ENCODE measurements around the gene KCTD3. TPM values are rescaled to one million over a fixed set of nuclear protein-coding genes. Genes with fewer than 3 reads are reported as not detected.

The KCTD3 gene
- total RNA-seq, 1 donor = 48.9 TPM

DNA sequence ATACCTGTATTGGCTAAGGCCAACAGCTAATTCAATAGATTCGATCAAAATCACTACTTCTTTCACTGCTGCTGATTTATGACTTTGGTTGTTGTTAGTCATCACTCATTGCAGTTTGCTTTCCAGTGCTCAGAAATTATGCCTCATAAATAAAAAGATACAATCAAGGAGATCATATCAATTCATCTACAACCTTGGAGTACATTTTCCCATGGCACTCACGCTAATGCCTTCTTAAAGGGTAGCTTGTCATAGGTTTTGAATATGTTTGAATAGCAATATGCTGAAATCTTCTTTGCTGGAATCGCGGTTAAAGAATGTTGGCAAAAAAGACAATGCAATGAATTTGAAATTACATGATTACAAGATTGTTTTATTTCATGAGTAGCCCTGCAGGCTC is 89.9 kb downstream of the KCTD3 start:
- no peak overlapping the region for H2AFZ ChIP-seq (ENCODE audit: low read length)
- DNase-seq (ENCODE audit: insufficient read length, low spot score, missing footprints) = no peak
- H3K4me1 ChIP-seq (ENCODE audit: insufficient read depth, low read length) = no peaks in the 10 kb centered on the region
- H3K9me3 ChIP-seq (ENCODE audit: low read depth, low read length) = no peaks in the 10 kb centered on the region
- no peaks in the 10 kb centered on the region for H3K79me2 ChIP-seq (ENCODE audit: insufficient read depth, low read length)
- H3K27ac ChIP-seq (ENCODE audit: low read depth, low read length) = no peak overlapping the region
- H3K4me3 ChIP-seq (ENCODE audit: insufficient read depth, low read length) = no peak overlapping the region
- TF ChIP-seq, protein P1, sequence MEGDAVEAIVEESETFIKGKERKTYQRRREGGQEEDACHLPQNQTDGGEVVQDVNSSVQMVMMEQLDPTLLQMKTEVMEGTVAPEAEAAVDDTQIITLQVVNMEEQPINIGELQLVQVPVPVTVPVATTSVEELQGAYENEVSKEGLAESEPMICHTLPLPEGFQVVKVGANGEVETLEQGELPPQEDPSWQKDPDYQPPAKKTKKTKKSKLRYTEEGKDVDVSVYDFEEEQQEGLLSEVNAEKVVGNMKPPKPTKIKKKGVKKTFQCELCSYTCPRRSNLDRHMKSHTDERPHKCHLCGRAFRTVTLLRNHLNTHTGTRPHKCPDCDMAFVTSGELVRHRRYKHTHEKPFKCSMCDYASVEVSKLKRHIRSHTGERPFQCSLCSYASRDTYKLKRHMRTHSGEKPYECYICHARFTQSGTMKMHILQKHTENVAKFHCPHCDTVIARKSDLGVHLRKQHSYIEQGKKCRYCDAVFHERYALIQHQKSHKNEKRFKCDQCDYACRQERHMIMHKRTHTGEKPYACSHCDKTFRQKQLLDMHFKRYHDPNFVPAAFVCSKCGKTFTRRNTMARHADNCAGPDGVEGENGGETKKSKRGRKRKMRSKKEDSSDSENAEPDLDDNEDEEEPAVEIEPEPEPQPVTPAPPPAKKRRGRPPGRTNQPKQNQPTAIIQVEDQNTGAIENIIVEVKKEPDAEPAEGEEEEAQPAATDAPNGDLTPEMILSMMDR (IDR thresholded peaks at IDR 0.05; ENCODE audit: extremely low read depth, low read depth, low read length) = no peak
- H3K4me2 ChIP-seq (ENCODE audit: insufficient read depth, low read length) = no peak overlapping the region
- H4K20me1 ChIP-seq (ENCODE audit: insufficient read depth, low read length) = no peaks in the 10 kb centered on the region
- H3K27me3 ChIP-seq (ENCODE audit: insufficient read depth, low read length) = no peaks in the 10 kb centered on the region
- no peaks in the 10 kb centered on the region for H3K36me3 ChIP-seq (ENCODE audit: insufficient read depth, low read length)

DNA sequence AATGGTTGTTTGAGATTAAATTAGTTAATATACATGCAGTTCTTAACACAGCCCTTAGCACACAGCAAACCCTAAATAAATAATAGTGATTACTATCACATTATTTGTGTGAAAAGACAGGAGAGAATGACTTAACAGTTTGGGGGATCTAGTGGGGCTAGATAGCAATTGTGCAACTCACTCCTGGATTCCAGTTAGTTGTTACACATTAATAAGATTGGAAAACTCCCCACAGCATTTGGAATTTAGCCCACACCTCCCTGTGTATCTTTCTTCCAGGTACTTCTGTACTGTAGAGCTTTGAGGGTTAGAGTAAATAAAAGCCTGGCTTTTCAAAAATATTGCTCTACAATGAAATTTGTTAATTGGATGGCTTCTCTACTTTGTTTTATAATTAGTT is 93.2 kb downstream of the KCTD3 start:
- Histone ChIP-seq H3K27ac (ENCODE audit: low read depth, low read length) (no peak overlapping the region), H3K36me3 (ENCODE audit: insufficient read depth, low read length) (no peaks in the 10 kb centered on the region), H3K4me2 (ENCODE audit: insufficient read depth, low read length) (no peak overlapping the region), H4K20me1 (ENCODE audit: insufficient read depth, low read length) (no peaks in the 10 kb centered on the region), H3K4me3 (ENCODE audit: insufficient read depth, low read length) (no peak overlapping the region), H3K27me3 (ENCODE audit: insufficient read depth, low read length) (no peaks in the 10 kb centered on the region), H3K4me1 (ENCODE audit: insufficient read depth, low read length) (peaks cover 4% of the 10 kb centered on the region), H3K79me2 (ENCODE audit: insufficient read depth, low read length) (no peaks in the 10 kb centered on the region), H3K9me3 (ENCODE audit: low read depth, low read length) (no peaks in the 10 kb centered on the region), H2AFZ (ENCODE audit: low read length) (no peak overlapping the region)
- no peak for DNase-seq (ENCODE audit: insufficient read length, low spot score, missing footprints)
- TF ChIP-seq, protein P1 (IDR thresholded peaks at IDR 0.05; ENCODE audit: extremely low read depth, low read depth, low read length) = no peak

DNA sequence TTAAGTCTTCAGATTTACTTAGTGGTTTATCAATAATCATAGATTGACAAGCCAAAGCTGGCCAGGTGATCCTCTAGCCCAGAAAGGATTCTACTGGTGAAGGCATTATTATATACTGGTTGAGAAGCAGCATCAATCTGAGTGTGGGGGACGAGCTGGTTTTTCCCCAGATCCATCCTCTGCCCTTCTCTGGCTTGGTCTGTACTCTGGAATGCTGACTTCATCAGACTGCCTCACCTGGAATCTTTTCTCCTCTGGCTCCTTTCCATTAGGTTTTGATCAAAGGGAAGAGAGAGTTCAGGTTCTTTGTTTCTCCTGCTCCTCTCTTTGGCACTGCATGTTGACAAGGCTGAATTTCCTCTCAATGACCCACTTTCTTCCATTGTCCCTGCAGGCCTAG is 93.9 kb downstream of the KCTD3 start:
- no peak for DNase-seq (ENCODE audit: insufficient read length, low spot score, missing footprints)
- H3K4me1 ChIP-seq (ENCODE audit: insufficient read depth, low read length) = peaks cover 11% of the 10 kb centered on the region
- H3K27ac ChIP-seq (ENCODE audit: low read depth, low read length) = no peak overlapping the region
- no peaks in the 10 kb centered on the region for H3K27me3 ChIP-seq (ENCODE audit: insufficient read depth, low read length)
- no peaks in the 10 kb centered on the region for H3K9me3 ChIP-seq (ENCODE audit: low read depth, low read length)
- no peak overlapping the region for H2AFZ ChIP-seq (ENCODE audit: low read length)
- TF ChIP-seq, protein P1 (IDR thresholded peaks at IDR 0.05; ENCODE audit: extremely low read depth, low read depth, low read length) = no peak
- no peak overlapping the region for H3K4me3 ChIP-seq (ENCODE audit: insufficient read depth, low read length)
- H3K79me2 ChIP-seq (ENCODE audit: insufficient read depth, low read length) = no peaks in the 10 kb centered on the region
- no peaks in the 10 kb centered on the region for H3K36me3 ChIP-seq (ENCODE audit: insufficient read depth, low read length)
- H3K4me2 ChIP-seq (ENCODE audit: insufficient read depth, low read length) = no peak overlapping the region
- H4K20me1 ChIP-seq (ENCODE audit: insufficient read depth, low read length) = no peaks in the 10 kb centered on the region

DNA sequence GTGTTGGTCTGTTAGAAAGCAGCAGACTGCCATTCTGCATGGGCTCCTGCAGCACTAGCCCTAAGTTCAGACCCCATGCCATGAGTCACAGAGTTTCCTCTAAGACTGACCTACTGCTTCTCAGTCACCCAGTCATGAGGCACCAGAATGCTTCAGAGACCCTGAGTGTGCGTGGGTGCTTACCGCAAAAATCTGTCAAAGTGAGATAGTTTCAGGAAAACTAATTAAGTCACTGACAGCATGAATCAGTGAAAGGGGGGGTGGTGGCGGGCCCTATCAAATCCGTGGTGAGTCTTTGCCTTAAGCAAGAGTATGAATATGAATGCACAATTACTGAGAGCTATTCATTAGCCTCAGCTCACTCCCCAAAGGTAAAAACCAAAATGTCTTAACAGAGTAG is 98.1 kb downstream of the KCTD3 start:
- H3K27me3 ChIP-seq (ENCODE audit: insufficient read depth, low read length) = no peaks in the 10 kb centered on the region
- no peak overlapping the region for H3K4me3 ChIP-seq (ENCODE audit: insufficient read depth, low read length)
- peak overlapping the region; percentile 7 for H3K27ac ChIP-seq (ENCODE audit: low read depth, low read length)
- peak overlapping the region; percentile 4 for H3K4me2 ChIP-seq (ENCODE audit: insufficient read depth, low read length)
- no peaks in the 10 kb centered on the region for H4K20me1 ChIP-seq (ENCODE audit: insufficient read depth, low read length)
- peaks cover 17% of the 10 kb centered on the region for H3K4me1 ChIP-seq (ENCODE audit: insufficient read depth, low read length)
- DNase-seq (ENCODE audit: insufficient read length, low spot score, missing footprints) = peak; percentile 71
- H2AFZ ChIP-seq (ENCODE audit: low read length) = peak overlapping the region; percentile 24
- no peaks in the 10 kb centered on the region for H3K79me2 ChIP-seq (ENCODE audit: insufficient read depth, low read length)
- TF ChIP-seq, protein P1 (IDR thresholded peaks at IDR 0.05; ENCODE audit: extremely low read depth, low read depth, low read length) = no peak
- no peaks in the 10 kb centered on the region for H3K9me3 ChIP-seq (ENCODE audit: low read depth, low read length)
- H3K36me3 ChIP-seq (ENCODE audit: insufficient read depth, low read length) = no peaks in the 10 kb centered on the region
